Pancreas (tissue), 10 donors: Measurements from ENCODE around the gene FZD7. TPM values are rescaled to one million over a fixed set of nuclear protein-coding genes. Genes with fewer than 3 reads are reported as not detected.

Experiments
- ATAC-seq, 4 donors: fragments of 200-7000 bp; cut with Tn5 transposase; one replicate each; pipeline versions ENCODE4 v1.8.0 to v1.9.1; 2020; ENCODE audit warnings: mild to moderate bottlenecking in 4 of 4, moderate library complexity in 4 of 4
- DNase-seq, 6 donors: peaks; one replicate each; pipeline ENCODE4 v3.0.0-alpha.2; 2020
- FAIRE-seq: peaks from 2 replicates; lab custom pipeline; 2012; peaks lifted over from hg19 to GRCh38; lab: Jason Lieb, UNC
- H3K27ac ChIP-seq, 4 donors: fragments of 200-600 bp; sonication (generic); 1 replicate in 3 of 4; 2 replicates in 1 of 4; pipeline versions ENCODE4 v1.5.0 to v1.8.0; 2020
- H3K27me3 ChIP-seq, 4 donors: fragments of 200-600 bp; one replicate each; pipeline ENCODE4 v1.8.0; 2021
- H3K36me3 ChIP-seq, 3 donors: fragments of 200-600 bp; sonication (generic) in 1 of 3; one replicate each; pipeline versions ENCODE4 v1.5.0 to v1.8.0; 2020 to 2021
- H3K4me1 ChIP-seq, 3 donors: fragments of 200-600 bp; one replicate each; pipeline ENCODE4 v1.8.0; 2021
- H3K4me3 ChIP-seq, 4 donors: fragments of 200-600 bp; sonication (generic) in 2 of 4; one replicate each; pipeline versions ENCODE4 v1.5.0 to v1.8.0; 2020 to 2021
- H3K9me3 ChIP-seq, 4 donors: fragments of 200-600 bp; one replicate each; pipeline ENCODE4 v1.8.0; 2021
- WGBS, 2 donors: extraction: QIAGEN DNeasy Blood & Tissue Kit; methylation state at CpG; one replicate each; pipeline ENCODE4 v1.1.7; 2013; 5-methylcytosine and 5-hydroxymethylcytosine counted together
- intact Hi-C, 3 donors: fragments of 100-400 bp; cut with DNase I; formaldehyde crosslinking; loops; one replicate each; pipeline versions ENCODE4 v1.11.1 to v1.14.2; 2022
- polyA plus RNA-seq, 2 donors: library from polyadenylated mRNA; stranded (reverse); fragments of 200-250 nt; gene quantifications; one replicate each; pipeline ENCODE4 v1.2.3, GENCODE V29; 2013
- total RNA-seq, 6 donors: library from RNA; stranded (reverse); fragmentation: NEBNext Ultra II Directional in 4 of 6; extraction: Animal tissue kit (Norgen Biotek cat#: 25700) in 4 of 6; gene quantifications; one replicate each; pipeline versions ENCODE4 v1.2.1 to v1.2.4, GENCODE V29; 2021 to 2023
- TF ChIP-seq, protein P1 (sequence below), 4 donors: fragments of 200-600 bp; sonication (generic) in 3 of 4; IDR thresholded peaks; one replicate each; pipeline versions ENCODE4 v1.5.0 to v1.8.0; 2021; ENCODE audit warnings: antibody characterized with exemption in 4 of 4
- donor health status: healthy with polysubstance abuse.
- donor health status: DM: no; HTN: no; CAD: no; lungs with moderate emphysema.
- donor health status: DM: no; HTN: no; CAD: no.
- donor health status: control.
- donor health status: control.
- donor health status: Bipolar disorder and iron deficiency.
- donor health status: DM: yes; HTN: yes; CAD: no.
- donor health status: DM: no; HTN: no; CAD: no.
- donor health status: DM: no; HTN: no; CAD: no.
- donor health status: DM: yes; HTN: yes; CAD: no.

FZD7 gene
- total and polyA plus RNA-seq, 8 donors: 0.53 to 5.2 (median 1.1) TPM

GRCh38 chr2:202005272-202005887, 28.3 kb upstream of the FZD7 start:
- Histone ChIP-seq H3K9me3 (no peaks in the 10 kb centered on the region), H3K36me3 (no peaks in the 10 kb centered on the region), H3K4me3 (no peak overlapping the region), H3K4me1 (no peaks in the 10 kb centered on the region), H3K27me3 (no peaks in the 10 kb centered on the region), H3K27ac (no peak overlapping the region)
- WGBS, 2 donors: 62 to 68% methylated on average over 3 of the region's 3 CpGs
- TF ChIP-seq, protein P1, sequence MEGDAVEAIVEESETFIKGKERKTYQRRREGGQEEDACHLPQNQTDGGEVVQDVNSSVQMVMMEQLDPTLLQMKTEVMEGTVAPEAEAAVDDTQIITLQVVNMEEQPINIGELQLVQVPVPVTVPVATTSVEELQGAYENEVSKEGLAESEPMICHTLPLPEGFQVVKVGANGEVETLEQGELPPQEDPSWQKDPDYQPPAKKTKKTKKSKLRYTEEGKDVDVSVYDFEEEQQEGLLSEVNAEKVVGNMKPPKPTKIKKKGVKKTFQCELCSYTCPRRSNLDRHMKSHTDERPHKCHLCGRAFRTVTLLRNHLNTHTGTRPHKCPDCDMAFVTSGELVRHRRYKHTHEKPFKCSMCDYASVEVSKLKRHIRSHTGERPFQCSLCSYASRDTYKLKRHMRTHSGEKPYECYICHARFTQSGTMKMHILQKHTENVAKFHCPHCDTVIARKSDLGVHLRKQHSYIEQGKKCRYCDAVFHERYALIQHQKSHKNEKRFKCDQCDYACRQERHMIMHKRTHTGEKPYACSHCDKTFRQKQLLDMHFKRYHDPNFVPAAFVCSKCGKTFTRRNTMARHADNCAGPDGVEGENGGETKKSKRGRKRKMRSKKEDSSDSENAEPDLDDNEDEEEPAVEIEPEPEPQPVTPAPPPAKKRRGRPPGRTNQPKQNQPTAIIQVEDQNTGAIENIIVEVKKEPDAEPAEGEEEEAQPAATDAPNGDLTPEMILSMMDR (IDR thresholded peaks at IDR 0.05): no peak
- no peak for DNase-seq
- FAIRE-seq: no peak
- intact Hi-C loops: no loop called here
- ATAC-seq: no peak

- no peak for DNase-seq
- no peak overlapping the region for H3K4me3 ChIP-seq
- H3K36me3 ChIP-seq: no peaks in the 10 kb centered on the region
- no peaks in the 10 kb centered on the region for H3K9me3 ChIP-seq
- TF ChIP-seq, protein P1 (IDR thresholded peaks at IDR 0.05): no peak
- no peak overlapping the region for H3K27ac ChIP-seq
- FAIRE-seq: no peak
- no peaks in the 10 kb centered on the region for H3K27me3 ChIP-seq
- no peaks in the 10 kb centered on the region for H3K4me1 ChIP-seq
- intact Hi-C loops: no loop called here
- 44 to 81% methylated on average over 1 of the region's 1 CpG for WGBS, 2 donors
- no peak for ATAC-seq
These were observed 27.4 kb upstream of the FZD7 start for GRCh38 chr2:202006301-202006700.

- TF ChIP-seq, protein P1 (IDR thresholded peaks at IDR 0.05): no peak
- FAIRE-seq (no peak), ATAC-seq (peak in 2 of 4 donors; percentile 29 to 31), DNase-seq (no peak)
- H3K4me3 ChIP-seq: no peak overlapping the region
- WGBS, 2 donors: 70 to 80% methylated on average over 7 of the region's 7 CpGs
- intact Hi-C loops: no loop called here
- no peaks in the 10 kb centered on the region for H3K9me3 ChIP-seq
- H3K36me3 ChIP-seq: no peaks in the 10 kb centered on the region
- H3K4me1 ChIP-seq: no peaks in the 10 kb centered on the region
- H3K27me3 ChIP-seq: no peaks in the 10 kb centered on the region
- H3K27ac ChIP-seq: no peak overlapping the region
These were observed 26.4 kb upstream of the FZD7 start for GRCh38 chr2:202007015-202007982.

- intact Hi-C loops: no loop called here
- no peak for ATAC-seq
- Histone ChIP-seq H3K4me3 (no peak overlapping the region), H3K27me3 (no peaks in the 10 kb centered on the region), H3K27ac (no peak overlapping the region), H3K9me3 (no peaks in the 10 kb centered on the region), H3K4me1 (no peaks in the 10 kb centered on the region), H3K36me3 (no peaks in the 10 kb centered on the region)
- WGBS, 2 donors: 66 to 96% methylated on average over 2 of the region's 2 CpGs
- TF ChIP-seq, protein P1 (IDR thresholded peaks at IDR 0.05): no peak
- no peak for FAIRE-seq
- no peak for DNase-seq
These were observed 25.7 kb upstream of the FZD7 start for GRCh38 chr2:202007983-202008354.
